Measurements from ENCODE around the gene SLC25A42. TPM values are rescaled to one million over a fixed set of nuclear protein-coding genes. Genes with fewer than 3 reads are reported as not detected.

The SLC25A42 gene
- total and polyA plus RNA-seq, 2 of the 13 experiments (the other 11 are each of a cell fraction or from before 2014, with no cell fraction given), result 12.8 to 18.3 TPM

- TF ChIP-seq GLI4 (CRISPR knock-in tag; IDR thresholded peaks at IDR 0.05; ENCODE audit: borderline replicate concordance) (no peak), PPARG (CRISPR knock-in tag; conservative IDR thresholded peaks at IDR 0.05) (no peak), ZNF878 (CRISPR knock-in tag; IDR thresholded peaks at IDR 0.05) (no peak)
These were observed 15.0 kb downstream of the SLC25A42 start (continued) for GRCh38 chr19:19078801-19079200.

- DNase-seq (ENCODE audit: low spot score), result no peak
- H3K4me2 ChIP-seq (ENCODE audit: low read depth, low read length), result no peak overlapping the region
- WGBS (ENCODE audit: low lambda C conversion rate), result 100% methylated on average over 1 of the region's 1 CpG
- no peaks in the 10 kb centered on the region for H4K20me1 ChIP-seq (ENCODE audit: insufficient read depth, low read length)
- in situ Hi-C loops (cut with HindIII; ENCODE audit: extremely low pct_ligation_motif_present, low pct_unique_long_range_greater_than_20kb) (no loop called here), intact Hi-C loops (cut with micrococcal nuclease; ENCODE audit: unreplicated experiment) (no loop called here)
- H3K27ac ChIP-seq (ENCODE audit: extremely low read length, insufficient read depth, low read length), result no peak overlapping the region
- CTCF ChIA-PET (ENCODE audit: low intra/inter-chr PET ratio, low total read pairs), result no interaction called here
- peaks cover 0 to 2% of the 10 kb centered on the region in 2 experiments; a peak in 3 of 5 replicates for H3K36me3 ChIP-seq (replicated peaks in 1 of 2; ENCODE audit: control insufficient read depth in 1 of 2, insufficient read depth in 2 of 2, low read length in 2 of 2)
- H3K4me1 ChIP-seq (ENCODE audit: insufficient read depth, low read length), result no peaks in the 10 kb centered on the region
- no peak for FAIRE-seq
- no peak for TF ChIP-seq ZHX2 (IDR thresholded peaks at IDR 0.05; ENCODE audit: low read depth)
- no peak for TF ChIP-seq ZHX2 (CRISPR knock-in tag; IDR thresholded peaks at IDR 0.05; ENCODE audit: borderline replicate concordance)
- no peak for TF ChIP-seq ZNF790 (CRISPR knock-in tag; IDR thresholded peaks at IDR 0.05; ENCODE audit: borderline replicate concordance)
- TF ChIP-seq SETDB1 (CRISPR knock-in tag; IDR thresholded peaks at IDR 0.05; ENCODE audit: borderline replicate concordance), result no peak
- POLR2A ChIA-PET, result no interaction called here
- no peak overlapping the region for H3K9ac ChIP-seq (ENCODE audit: insufficient read depth, low read depth, low read length)
- no peak for ATAC-seq
- no peaks in the 10 kb centered on the region for H3K9me3 ChIP-seq (ENCODE audit: low read length)
- no peaks in the 10 kb centered on the region for H3K27me3 ChIP-seq (ENCODE audit: control insufficient read depth in 1 of 2, insufficient read depth in 2 of 2, low read length in 2 of 2)
- no peaks in the 10 kb centered on the region for H3K79me2 ChIP-seq (ENCODE audit: insufficient read depth, low read length)
- BruUV-seq (replicated peaks), result no TSS peak
- no peak overlapping the region for H3K4me3 ChIP-seq (replicated peaks in 1 of 3; ENCODE audit: insufficient read depth in 1 of 3, low read depth in 2 of 3, low read length in 3 of 3)
- H2AFZ ChIP-seq (ENCODE audit: low read length), result no peak overlapping the region
These were observed 15.8 kb downstream of the SLC25A42 start for GRCh38 chr19:19079571-19079970.

Measured in HepG2 (cell line).